ENCODE results near the gene ZNF202.
"Not testable (repeated sequence)": the region's sequence is repeated elsewhere in the genome, so short reads cannot be mapped to it uniquely, and the experiment has no call there.

Gene ZNF202

GRCh38 chr11:123718469-123718868 lies 23.0 kb downstream of the ZNF202 start:
- no peaks in the 10 kb centered on the region for H3K79me2 ChIP-seq (ENCODE audit: insufficient read depth, low read length)
- H3K4me1 ChIP-seq (ENCODE audit: insufficient read depth, low read length, poor library complexity, severe bottlenecking): no peaks in the 10 kb centered on the region
- no peaks in the 10 kb centered on the region for H3K9me3 ChIP-seq (ENCODE audit: insufficient read depth, low read depth, low read length)
- H3K36me3 ChIP-seq (ENCODE audit: insufficient read depth, low read length): no peaks in the 10 kb centered on the region
- no peaks in the 10 kb centered on the region for H4K20me1 ChIP-seq (ENCODE audit: insufficient read depth, low read length, poor library complexity, severe bottlenecking)
- H3K9me2 ChIP-seq (replicated peaks; ENCODE audit: low read depth, low read length): no peaks in the 10 kb centered on the region
- H2AFZ ChIP-seq (ENCODE audit: low read length): no peak overlapping the region
- H3K4me3 ChIP-seq (ENCODE audit: low read length, poor library complexity, severe bottlenecking): no peak overlapping the region
- H3K27me3 ChIP-seq (ENCODE audit: insufficient read depth, low read length, poor library complexity, severe bottlenecking): no peaks in the 10 kb centered on the region
- no peak for TF ChIP-seq CTCF (conservative IDR thresholded peaks at IDR 0.05; ENCODE audit: low read length)
- TF ChIP-seq EZH2phosphoT487 (IDR thresholded peaks at IDR 0.05; ENCODE audit: borderline replicate concordance): no peak
- H3K4me2 ChIP-seq (ENCODE audit: low read depth, low read length, poor library complexity, severe bottlenecking): no peak overlapping the region
- no peaks in the 10 kb centered on the region for H3F3A ChIP-seq (ENCODE audit: low read depth)
- H3K9ac ChIP-seq (ENCODE audit: low read depth, low read length, poor library complexity, severe bottlenecking): no peak overlapping the region

GRCh38 chr11:123718063-123718462 lies 23.4 kb downstream of the ZNF202 start:
- H3K36me3 ChIP-seq (ENCODE audit: insufficient read depth, low read length): no peaks in the 10 kb centered on the region
- H4K20me1 ChIP-seq (ENCODE audit: insufficient read depth, low read length, poor library complexity, severe bottlenecking): no peaks in the 10 kb centered on the region
- no peaks in the 10 kb centered on the region for H3K4me1 ChIP-seq (ENCODE audit: insufficient read depth, low read length, poor library complexity, severe bottlenecking)
- H3F3A ChIP-seq (ENCODE audit: low read depth): no peaks in the 10 kb centered on the region
- no peak overlapping the region for H3K4me2 ChIP-seq (ENCODE audit: low read depth, low read length, poor library complexity, severe bottlenecking)
- no peaks in the 10 kb centered on the region for H3K79me2 ChIP-seq (ENCODE audit: insufficient read depth, low read length)
- no peaks in the 10 kb centered on the region for H3K9me2 ChIP-seq (replicated peaks; ENCODE audit: low read depth, low read length)
- no peaks in the 10 kb centered on the region for H3K27me3 ChIP-seq (ENCODE audit: insufficient read depth, low read length, poor library complexity, severe bottlenecking)
- no peak overlapping the region for H3K4me3 ChIP-seq (ENCODE audit: low read length, poor library complexity, severe bottlenecking)
- H3K9me3 ChIP-seq (ENCODE audit: insufficient read depth, low read depth, low read length): no peaks in the 10 kb centered on the region
- H3K9ac ChIP-seq (ENCODE audit: low read depth, low read length, poor library complexity, severe bottlenecking): no peak overlapping the region
- H2AFZ ChIP-seq (ENCODE audit: low read length): no peak overlapping the region
- TF ChIP-seq EZH2phosphoT487 (IDR thresholded peaks at IDR 0.05; ENCODE audit: borderline replicate concordance): no peak
- no peak for TF ChIP-seq CTCF (conservative IDR thresholded peaks at IDR 0.05; ENCODE audit: low read length)

GRCh38 chr11:123712627-123713026 lies 28.8 kb downstream of the ZNF202 start:
- not testable (repeated sequence) for H3K27me3 ChIP-seq (ENCODE audit: insufficient read depth, low read length, poor library complexity, severe bottlenecking); H3K4me1 ChIP-seq (ENCODE audit: insufficient read depth, low read length, poor library complexity, severe bottlenecking); H3K36me3 ChIP-seq (ENCODE audit: insufficient read depth, low read length); H4K20me1 ChIP-seq (ENCODE audit: insufficient read depth, low read length, poor library complexity, severe bottlenecking); H3K9me2 ChIP-seq (replicated peaks; ENCODE audit: low read depth, low read length); H3F3A ChIP-seq (ENCODE audit: low read depth); H3K79me2 ChIP-seq (ENCODE audit: insufficient read depth, low read length); H3K4me2 ChIP-seq (ENCODE audit: low read depth, low read length, poor library complexity, severe bottlenecking); H3K4me3 ChIP-seq (ENCODE audit: low read length, poor library complexity, severe bottlenecking); H2AFZ ChIP-seq (ENCODE audit: low read length); H3K9ac ChIP-seq (ENCODE audit: low read depth, low read length, poor library complexity, severe bottlenecking); H3K9me3 ChIP-seq (ENCODE audit: insufficient read depth, low read depth, low read length)

- H3K36me3 ChIP-seq (ENCODE audit: insufficient read depth, low read length): no peaks in the 10 kb centered on the region
- H3K4me1 ChIP-seq (ENCODE audit: insufficient read depth, low read length, poor library complexity, severe bottlenecking): peaks cover under 1% of the 10 kb centered on the region
- no peaks in the 10 kb centered on the region for H3K9me3 ChIP-seq (ENCODE audit: insufficient read depth, low read depth, low read length)
- 0 out of 2 replicates have a peak overlapping the region, but pooled peaks have one; percentile 13 for H2AFZ ChIP-seq (ENCODE audit: low read length)
- no peaks in the 10 kb centered on the region for H4K20me1 ChIP-seq (ENCODE audit: insufficient read depth, low read length, poor library complexity, severe bottlenecking)
- no peaks in the 10 kb centered on the region for H3K79me2 ChIP-seq (ENCODE audit: insufficient read depth, low read length)
- no peaks in the 10 kb centered on the region for H3K27me3 ChIP-seq (ENCODE audit: insufficient read depth, low read length, poor library complexity, severe bottlenecking)
- no peak overlapping the region for H3K4me2 ChIP-seq (ENCODE audit: low read depth, low read length, poor library complexity, severe bottlenecking)
- H3K4me3 ChIP-seq (ENCODE audit: low read length, poor library complexity, severe bottlenecking): no peak overlapping the region
- H3K9me2 ChIP-seq (replicated peaks; ENCODE audit: low read depth, low read length): no peaks in the 10 kb centered on the region
- no peak overlapping the region for H3K9ac ChIP-seq (ENCODE audit: low read depth, low read length, poor library complexity, severe bottlenecking)
- TF ChIP-seq CTCF (conservative IDR thresholded peaks at IDR 0.05; ENCODE audit: low read length): peak; percentile 88
- no peak for TF ChIP-seq EZH2phosphoT487 (IDR thresholded peaks at IDR 0.05; ENCODE audit: borderline replicate concordance)
- no peaks in the 10 kb centered on the region for H3F3A ChIP-seq (ENCODE audit: low read depth)
Measured at GRCh38 chr11:123707606-123708205, 33.8 kb downstream of the ZNF202 start.
